ENCODE data around the gene STRN.

DNA sequence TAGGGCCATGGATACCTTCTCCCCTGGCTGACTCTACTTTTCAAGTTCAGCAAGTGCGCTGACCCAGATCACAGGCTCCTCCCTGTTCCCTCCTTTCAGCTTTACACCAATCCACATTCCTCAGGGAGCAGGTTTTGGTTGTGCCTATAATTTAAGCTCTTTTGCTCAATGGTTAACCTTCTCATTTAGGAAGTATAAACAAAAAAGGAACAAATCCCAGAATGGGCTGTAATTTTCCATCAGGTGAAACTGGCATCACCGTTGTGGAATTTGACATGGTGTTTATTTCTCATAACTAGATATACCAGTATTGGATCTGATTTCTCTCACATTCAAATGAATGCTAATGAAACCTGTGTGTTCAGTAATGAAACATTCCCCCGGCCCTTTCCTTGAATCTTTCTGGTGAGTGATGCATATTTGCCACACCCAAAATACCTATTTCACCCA is 13.6 kb downstream of the STRN start:
- TF ChIP-seq, protein P1, sequence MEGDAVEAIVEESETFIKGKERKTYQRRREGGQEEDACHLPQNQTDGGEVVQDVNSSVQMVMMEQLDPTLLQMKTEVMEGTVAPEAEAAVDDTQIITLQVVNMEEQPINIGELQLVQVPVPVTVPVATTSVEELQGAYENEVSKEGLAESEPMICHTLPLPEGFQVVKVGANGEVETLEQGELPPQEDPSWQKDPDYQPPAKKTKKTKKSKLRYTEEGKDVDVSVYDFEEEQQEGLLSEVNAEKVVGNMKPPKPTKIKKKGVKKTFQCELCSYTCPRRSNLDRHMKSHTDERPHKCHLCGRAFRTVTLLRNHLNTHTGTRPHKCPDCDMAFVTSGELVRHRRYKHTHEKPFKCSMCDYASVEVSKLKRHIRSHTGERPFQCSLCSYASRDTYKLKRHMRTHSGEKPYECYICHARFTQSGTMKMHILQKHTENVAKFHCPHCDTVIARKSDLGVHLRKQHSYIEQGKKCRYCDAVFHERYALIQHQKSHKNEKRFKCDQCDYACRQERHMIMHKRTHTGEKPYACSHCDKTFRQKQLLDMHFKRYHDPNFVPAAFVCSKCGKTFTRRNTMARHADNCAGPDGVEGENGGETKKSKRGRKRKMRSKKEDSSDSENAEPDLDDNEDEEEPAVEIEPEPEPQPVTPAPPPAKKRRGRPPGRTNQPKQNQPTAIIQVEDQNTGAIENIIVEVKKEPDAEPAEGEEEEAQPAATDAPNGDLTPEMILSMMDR (IDR thresholded peaks at IDR 0.05) = no peak
- no peak for TF ChIP-seq POLR2AphosphoS5 (IDR thresholded peaks at IDR 0.05)

Measured in upper lobe of left lung (tissue), 4 donors.